Kidney (tissue), 14 donors: ENCODE results near the gene BTBD2. TPM values are rescaled to one million over a fixed set of nuclear protein-coding genes. Genes with fewer than 3 reads are reported as not detected.

Experiments
- DNase-seq, 5 donors: peaks; one replicate each; pipeline ENCODE4 v3.0.0-alpha.2; 2013 to 2020
- FAIRE-seq: peaks from 2 replicates; lab custom pipeline; 2012; peaks lifted over from hg19 to GRCh38; lab: Jason Lieb, UNC
- H3K27ac ChIP-seq, 2 donors: one replicate each; pipeline ENCODE4 v1.7.0; 2013; ENCODE audit warnings: low read depth in 2 of 2, low read length in 2 of 2, inconsistent platforms in 1 of 2
- H3K27me3 ChIP-seq: one replicate; pipeline ENCODE4 v1.7.1; 2013; ENCODE audit warnings: low read length, inconsistent platforms; ENCODE audit not compliant: control insufficient read depth, insufficient read depth
- H3K36me3 ChIP-seq, 3 donors: one replicate each; pipeline versions ENCODE4 v1.7.0 to v1.7.1; 2013; ENCODE audit warnings: low read length in 3 of 3, control low read depth in 1 of 3, inconsistent platforms in 1 of 3; ENCODE audit not compliant: insufficient read depth in 3 of 3, control insufficient read depth in 2 of 3
- H3K4me1 ChIP-seq, 3 donors: one replicate each; pipeline versions ENCODE4 v1.7.0 to v1.7.1; 2013; ENCODE audit warnings: low read length in 3 of 3, inconsistent platforms in 1 of 3, low read depth in 1 of 3; ENCODE audit not compliant: control insufficient read depth in 2 of 3, insufficient read depth in 2 of 3
- H3K4me3 ChIP-seq, 3 donors: one replicate each; pipeline versions ENCODE4 v1.7.0 to v1.8.1; 2013; ENCODE audit warnings: low read length in 3 of 3, control low read depth in 1 of 3, inconsistent platforms in 1 of 3
- H3K9ac ChIP-seq, 3 donors: one replicate each; pipeline versions ENCODE4 v1.7.0 to v1.7.1; 2013; ENCODE audit warnings: low read length in 3 of 3, control low read depth in 1 of 3, inconsistent platforms in 1 of 3
- H3K9me3 ChIP-seq, 3 donors: one replicate each; pipeline versions ENCODE4 v1.7.0 to v1.7.1; 2013; ENCODE audit warnings: low read length in 3 of 3, control low read depth in 1 of 3, inconsistent platforms in 1 of 3; ENCODE audit not compliant: control insufficient read depth in 2 of 3, insufficient read depth in 1 of 3
- intact Hi-C: fragments of 100-400 bp; cut with DNase I; formaldehyde crosslinking; loops from one replicate; pipeline ENCODE4 v1.11.1; 2022
- polyA plus RNA-seq: library from polyadenylated mRNA; stranded (reverse); fragments of 350-450 nt; fragmentation: Illumina TruSeq; extraction: RNeasy Lipid Tissue Mini Kit (QIAGEN cat#74804); gene quantifications from one replicate; pipeline ENCODE4 v1.2.3, GENCODE V29; 2014; ENCODE audit warnings: low read depth, low replicate concordance; ENCODE audit not compliant: insufficient read depth
- total RNA-seq: library from RNA; stranded (reverse); fragmentation: NEBNext Ultra II Directional; extraction: Animal tissue kit (Norgen Biotek cat#: 25700); gene quantifications from one replicate; pipeline ENCODE4 v1.2.1, GENCODE V29; 2021
- TF ChIP-seq, protein P1 (sequence below): IDR thresholded peaks from 3 replicates; pipeline ENCODE4 v1.5.1; 2012; ENCODE audit warnings: mild to moderate bottlenecking, moderate library complexity, borderline replicate concordance; ENCODE audit not compliant: insufficient read depth; ENCODE audit errors: extremely low read depth
- donor health status: control.
- donor health status: control.
- donor health status: control.
- donor health status: control.
- donor health status: control.
- donor health status: DM: yes; HTN: yes; CAD: no.
- donor health status: Normal renal cell carcinoma (clear cell type).

BTBD2 gene
- total and polyA plus RNA-seq, 2 donors from 2014 or later: 57.0 to 70.3 TPM

DNA sequence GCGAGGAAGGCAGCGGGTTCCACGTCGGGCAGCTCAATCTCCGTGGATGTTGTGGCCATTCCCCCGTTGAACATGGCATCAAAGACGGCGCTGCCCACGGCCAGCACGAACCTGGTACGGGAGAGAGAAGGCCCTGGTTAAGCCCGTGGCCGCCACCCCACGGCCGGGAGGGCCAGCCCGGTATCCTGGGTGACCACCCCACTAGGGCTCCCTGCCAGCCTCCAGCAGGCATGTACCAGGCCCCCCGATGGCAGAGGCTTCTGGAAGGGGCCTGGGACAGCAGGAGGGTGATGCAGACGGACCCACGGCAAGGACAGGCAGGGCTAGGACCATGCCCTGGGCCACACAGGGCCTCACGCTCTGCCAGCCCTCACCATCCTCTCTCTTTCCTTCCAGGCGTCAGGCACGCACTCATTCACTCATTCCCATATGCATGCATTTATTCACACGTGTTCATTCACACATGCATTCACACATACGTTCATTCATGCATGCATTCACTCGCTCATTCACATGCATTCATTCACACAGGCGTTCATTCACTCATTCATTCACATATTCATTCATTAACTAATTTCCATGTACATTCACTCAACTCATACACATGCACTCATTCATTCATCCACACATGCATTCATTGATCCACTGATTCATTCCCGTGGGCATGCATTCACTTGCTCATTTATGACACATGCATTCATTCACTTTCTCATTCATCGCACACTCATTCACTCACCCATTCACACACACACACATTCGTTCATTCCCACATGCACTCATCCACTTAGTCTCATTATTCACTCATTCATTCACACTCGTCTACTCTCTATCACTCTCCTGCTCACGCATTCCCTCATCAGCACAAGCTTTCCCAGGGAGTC lies 17.9 kb downstream of the BTBD2 start:
- no peak overlapping the region for H3K9ac ChIP-seq
- no peak overlapping the region for H3K4me3 ChIP-seq
- DNase-seq: no peak
- H3K27ac ChIP-seq: no peak overlapping the region
- no peaks in the 10 kb centered on the region for H3K27me3 ChIP-seq
- peaks cover 2 to 4% (median 3%) of the 10 kb centered on the region in 3 donors for H3K36me3 ChIP-seq
- FAIRE-seq: no peak
- intact Hi-C loops: no loop called here
- H3K9me3 ChIP-seq: no peaks in the 10 kb centered on the region
- TF ChIP-seq, protein P1, sequence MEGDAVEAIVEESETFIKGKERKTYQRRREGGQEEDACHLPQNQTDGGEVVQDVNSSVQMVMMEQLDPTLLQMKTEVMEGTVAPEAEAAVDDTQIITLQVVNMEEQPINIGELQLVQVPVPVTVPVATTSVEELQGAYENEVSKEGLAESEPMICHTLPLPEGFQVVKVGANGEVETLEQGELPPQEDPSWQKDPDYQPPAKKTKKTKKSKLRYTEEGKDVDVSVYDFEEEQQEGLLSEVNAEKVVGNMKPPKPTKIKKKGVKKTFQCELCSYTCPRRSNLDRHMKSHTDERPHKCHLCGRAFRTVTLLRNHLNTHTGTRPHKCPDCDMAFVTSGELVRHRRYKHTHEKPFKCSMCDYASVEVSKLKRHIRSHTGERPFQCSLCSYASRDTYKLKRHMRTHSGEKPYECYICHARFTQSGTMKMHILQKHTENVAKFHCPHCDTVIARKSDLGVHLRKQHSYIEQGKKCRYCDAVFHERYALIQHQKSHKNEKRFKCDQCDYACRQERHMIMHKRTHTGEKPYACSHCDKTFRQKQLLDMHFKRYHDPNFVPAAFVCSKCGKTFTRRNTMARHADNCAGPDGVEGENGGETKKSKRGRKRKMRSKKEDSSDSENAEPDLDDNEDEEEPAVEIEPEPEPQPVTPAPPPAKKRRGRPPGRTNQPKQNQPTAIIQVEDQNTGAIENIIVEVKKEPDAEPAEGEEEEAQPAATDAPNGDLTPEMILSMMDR: no peak
- H3K4me1 ChIP-seq: no peaks in the 10 kb centered on the region

DNA sequence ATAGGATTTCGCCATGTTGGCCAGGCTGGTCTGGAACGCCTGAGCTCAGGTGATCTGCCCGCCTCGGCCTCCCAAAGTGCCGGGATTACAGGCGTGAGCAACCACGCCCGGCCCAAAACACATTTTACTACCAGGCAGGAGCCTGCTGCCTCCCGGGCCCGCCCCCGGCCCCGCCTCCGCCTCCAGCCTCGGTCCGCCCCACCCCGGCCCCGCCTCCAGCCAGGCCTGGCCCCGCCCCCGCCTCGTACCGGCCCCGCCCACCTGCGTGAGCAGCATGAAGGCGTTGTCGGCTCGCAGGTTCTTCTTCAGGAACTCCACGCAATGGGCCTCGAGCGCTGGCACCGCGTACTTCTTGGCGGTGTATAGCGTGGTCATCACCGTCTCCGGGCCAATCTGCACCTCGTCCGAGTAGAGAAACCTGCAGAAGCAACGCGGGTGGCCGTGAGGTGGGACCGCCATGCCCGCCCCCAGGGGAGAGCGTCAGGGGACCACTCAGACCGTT lies 22.7 kb downstream of the BTBD2 start:
- H3K4me3 ChIP-seq: no peak overlapping the region
- no peaks in the 10 kb centered on the region for H3K27me3 ChIP-seq
- FAIRE-seq (no peak), DNase-seq (no peak)
- no peak overlapping the region for H3K9ac ChIP-seq
- no peak overlapping the region for H3K27ac ChIP-seq
- intact Hi-C loops: no loop called here
- no peaks in the 10 kb centered on the region for H3K4me1 ChIP-seq
- TF ChIP-seq, protein P1: no peak
- no peaks in the 10 kb centered on the region for H3K9me3 ChIP-seq
- H3K36me3 ChIP-seq: peaks cover 2 to 14% (median 9%) of the 10 kb centered on the region in 3 donors

DNA sequence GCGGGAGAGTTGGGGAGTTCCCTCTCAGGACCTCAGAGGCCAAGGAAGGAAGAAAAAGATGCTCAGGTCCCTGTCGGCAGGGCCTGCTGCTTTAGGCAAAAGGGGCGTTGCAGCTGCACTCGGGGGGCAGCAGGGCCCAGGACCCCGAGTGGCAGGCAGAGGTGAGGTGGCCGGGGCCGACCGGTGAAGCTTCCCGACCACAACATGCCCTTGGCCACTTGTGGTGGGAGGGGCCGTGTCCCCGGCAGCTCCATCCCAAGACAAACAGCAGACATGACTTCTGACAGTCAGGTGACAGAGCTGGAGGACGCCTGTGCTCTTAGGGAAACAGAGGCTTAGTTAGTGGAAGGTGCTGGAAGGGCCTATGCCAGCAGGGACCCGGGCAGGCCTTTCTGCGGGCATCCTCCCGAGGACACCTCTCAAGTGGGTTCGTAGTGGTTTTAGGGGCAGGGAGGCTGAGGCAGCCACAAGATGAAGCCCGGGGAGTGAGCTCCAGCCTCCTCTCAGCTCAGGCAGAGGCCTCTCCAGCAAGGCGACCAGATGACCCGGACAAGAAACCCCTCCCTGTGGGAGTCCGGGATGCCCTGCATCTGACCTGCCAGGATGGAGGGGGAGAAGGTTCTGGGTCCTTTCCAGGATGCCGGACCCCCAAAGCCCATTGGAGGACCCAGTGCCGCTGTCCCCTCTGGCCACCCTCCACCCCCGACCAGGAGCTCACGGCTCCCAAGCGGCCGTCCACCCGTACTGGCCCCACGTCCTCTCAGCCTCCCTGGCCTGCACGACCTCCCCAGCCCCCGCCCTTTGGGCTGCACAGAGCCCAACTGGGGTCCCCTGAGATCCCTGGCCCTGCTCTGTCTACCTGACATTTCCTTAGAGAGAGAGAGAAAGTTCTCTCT lies 24.2 kb downstream of the BTBD2 start:
- intact Hi-C loops: no loop called here

More for the DNA sequence above, 24.2 kb downstream of the BTBD2 start:
- H3K27me3 ChIP-seq: no peaks in the 10 kb centered on the region
- no peaks in the 10 kb centered on the region for H3K9me3 ChIP-seq
- FAIRE-seq (no peak), DNase-seq (no peak)
- H3K9ac ChIP-seq: no peak overlapping the region
- TF ChIP-seq, protein P1: no peak
- no peak overlapping the region for H3K4me3 ChIP-seq
- H3K4me1 ChIP-seq: no peaks in the 10 kb centered on the region
- H3K27ac ChIP-seq: no peak overlapping the region
- peaks cover 2 to 20% (median 9%) of the 10 kb centered on the region in 3 donors for H3K36me3 ChIP-seq
